GM19467 (cell line): ENCODE data around the gene SNX24.
A peak's percentile ranks its signal among the peaks of the same experiment; 100 is the strongest.
"Not testable (repeated sequence)": the region's sequence is repeated elsewhere in the genome, so short reads cannot be mapped to it uniquely, and the experiment has no call there.

ENCODE experiments used
- ATAC-seq: cut with Tn5 transposase; IDR thresholded peaks from one replicate; pipeline ENCODE4 v1.9.1; 2021; ENCODE audit warnings: mild to moderate bottlenecking, moderate library complexity; ENCODE audit not compliant: unreplicated experiment

Gene SNX24

DNA sequence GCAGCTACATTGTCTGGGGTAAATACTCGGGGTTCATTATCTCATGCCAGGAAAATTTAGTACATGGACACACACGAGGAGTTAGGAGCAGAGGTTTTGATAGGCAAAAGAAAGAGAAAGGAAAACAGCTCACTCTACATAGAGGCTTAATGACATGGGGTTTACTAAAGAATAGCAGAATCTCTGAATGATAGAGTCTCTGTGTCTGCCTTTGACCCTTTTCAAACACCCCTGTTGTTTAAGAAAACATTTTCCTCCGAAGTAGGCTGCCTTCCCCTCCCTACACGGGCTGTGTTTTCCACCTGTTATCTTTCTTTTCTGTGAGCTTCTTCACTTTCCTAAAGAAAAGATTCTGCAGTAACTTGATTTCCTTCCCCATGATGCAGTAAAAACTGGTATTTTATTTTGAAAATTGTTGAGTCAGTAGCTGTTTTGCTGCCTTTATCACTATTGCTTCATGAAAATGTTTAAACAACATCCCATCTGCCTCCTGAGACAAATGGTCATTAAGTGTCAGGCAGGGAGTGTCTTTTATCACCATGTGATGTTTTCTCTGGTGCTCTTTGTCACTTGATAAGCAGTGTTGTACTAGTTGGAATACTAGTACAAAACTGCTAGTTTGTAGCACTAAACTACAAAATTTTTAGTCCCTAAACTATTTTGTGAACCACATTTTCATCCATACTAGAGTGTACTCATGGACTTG lies 114.5 kb downstream of the SNX24 start:
- ATAC-seq = no peak

DNA sequence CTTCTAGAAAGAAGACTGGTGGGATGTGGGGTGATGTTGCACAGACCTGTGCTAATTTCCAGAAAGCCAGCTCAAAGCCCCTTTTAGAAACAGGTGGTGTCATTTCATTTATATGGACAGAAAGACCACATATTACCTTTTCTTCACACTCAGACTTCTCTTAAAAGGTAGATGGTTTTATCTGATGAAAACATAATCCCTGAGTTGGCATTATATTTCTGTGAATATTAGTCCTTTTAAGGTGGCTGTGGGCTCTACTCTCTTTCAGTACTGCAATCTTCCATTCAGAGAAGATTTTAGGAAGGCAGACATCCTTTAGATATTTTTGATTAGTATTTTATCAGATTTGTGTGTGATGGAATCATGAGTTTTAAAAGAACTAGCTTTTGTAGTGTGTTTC lies 117.9 kb downstream of the SNX24 start:
- no peak for ATAC-seq

DNA sequence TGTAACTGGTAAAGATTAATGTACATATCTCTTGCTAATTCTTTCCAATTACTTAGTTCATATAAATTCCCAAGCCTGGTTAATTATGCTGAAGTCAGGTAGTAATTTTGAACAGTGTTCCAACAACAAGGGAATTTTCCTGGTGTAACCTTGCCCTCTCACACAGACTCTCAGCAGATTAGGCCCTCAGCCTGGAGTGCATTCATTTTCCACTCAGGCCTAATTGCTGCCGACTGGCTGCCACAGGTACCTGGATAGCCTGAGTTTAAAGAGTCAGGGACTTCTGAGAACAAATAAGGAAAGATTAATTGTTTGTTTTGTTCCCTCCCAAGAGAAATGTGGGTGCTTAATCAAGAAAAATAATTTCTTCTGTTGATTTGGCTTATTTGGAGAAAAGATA lies 119.7 kb downstream of the SNX24 start:
- no peak for ATAC-seq

DNA sequence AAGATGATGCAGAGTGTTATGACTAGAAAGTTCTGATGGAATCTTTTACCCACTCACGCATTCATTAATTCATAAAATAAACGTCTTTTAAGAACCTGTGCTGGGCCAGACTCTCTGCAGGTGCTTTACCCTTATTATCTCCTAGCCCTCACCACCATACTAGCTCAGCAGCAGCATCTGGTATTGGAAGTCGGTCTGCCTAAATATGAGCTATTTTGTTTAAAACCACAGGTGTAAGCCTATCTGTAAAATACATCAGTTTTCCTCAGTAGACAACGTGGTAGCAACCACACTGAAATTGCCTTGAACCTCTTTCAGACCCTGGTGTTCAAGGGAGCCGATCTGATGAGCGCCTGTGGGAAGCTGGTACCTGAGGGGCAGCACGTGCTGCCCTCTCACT lies 121.7 kb downstream of the SNX24 start:
- peak; percentile 45 for ATAC-seq

DNA sequence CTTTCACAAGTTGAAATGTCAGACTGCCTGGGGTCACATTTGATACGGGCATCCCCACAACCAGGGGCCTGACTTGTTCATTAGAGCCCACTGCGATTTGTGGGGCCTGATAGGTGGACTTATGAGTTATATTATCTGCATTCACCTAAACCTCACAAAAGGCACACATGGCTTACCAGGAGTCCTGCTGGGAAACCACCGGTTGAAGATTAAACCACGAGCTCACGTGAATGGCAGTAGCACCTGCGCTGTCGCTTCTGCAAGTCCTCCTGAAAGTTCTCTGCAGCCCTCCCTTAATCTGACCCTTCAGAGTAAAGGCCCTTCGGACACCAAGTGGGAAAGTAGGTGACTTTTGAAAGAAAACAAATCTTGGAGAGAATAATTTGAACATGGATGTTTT lies 122.2 kb downstream of the SNX24 start:
- ATAC-seq = peak; percentile 93

DNA sequence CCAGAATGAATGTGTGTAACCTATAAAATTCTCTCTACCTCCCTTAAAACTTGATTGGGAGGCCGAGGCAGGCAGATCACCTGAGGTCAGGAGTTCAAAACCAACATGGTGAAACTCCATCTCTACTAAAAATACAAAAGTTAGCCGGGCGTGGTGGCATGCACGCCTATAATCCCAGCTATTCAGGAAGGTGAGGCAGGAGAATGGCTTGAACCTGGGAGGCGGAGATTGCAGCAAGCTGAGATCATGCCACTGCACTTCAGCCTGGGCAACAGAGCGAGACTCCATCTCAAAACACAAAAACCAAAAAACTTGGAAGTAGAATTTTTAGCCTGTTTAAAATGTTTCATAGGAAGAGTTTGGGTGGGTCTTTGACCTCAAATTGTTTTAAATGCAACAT lies 122.6 kb downstream of the SNX24 start:
- ATAC-seq = peak; percentile 12

DNA sequence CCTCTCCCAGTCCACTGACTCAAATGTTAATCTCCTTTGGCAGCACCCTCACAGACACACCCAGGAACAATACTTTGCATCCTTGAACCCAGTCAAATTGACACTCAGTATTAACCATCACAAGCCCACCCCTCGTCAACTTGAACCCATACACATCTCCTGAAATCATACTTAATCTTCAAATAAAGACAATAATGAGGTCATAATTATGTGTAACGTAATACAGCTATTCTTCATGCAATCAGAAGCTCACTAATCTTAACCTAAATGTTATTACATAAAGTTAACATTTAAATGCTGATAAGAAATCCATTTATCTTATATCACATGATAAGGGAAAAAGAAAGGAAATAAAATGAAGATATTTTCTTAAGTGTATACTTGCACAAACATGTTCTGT lies 125.9 kb downstream of the SNX24 start:
- no peak for ATAC-seq

DNA sequence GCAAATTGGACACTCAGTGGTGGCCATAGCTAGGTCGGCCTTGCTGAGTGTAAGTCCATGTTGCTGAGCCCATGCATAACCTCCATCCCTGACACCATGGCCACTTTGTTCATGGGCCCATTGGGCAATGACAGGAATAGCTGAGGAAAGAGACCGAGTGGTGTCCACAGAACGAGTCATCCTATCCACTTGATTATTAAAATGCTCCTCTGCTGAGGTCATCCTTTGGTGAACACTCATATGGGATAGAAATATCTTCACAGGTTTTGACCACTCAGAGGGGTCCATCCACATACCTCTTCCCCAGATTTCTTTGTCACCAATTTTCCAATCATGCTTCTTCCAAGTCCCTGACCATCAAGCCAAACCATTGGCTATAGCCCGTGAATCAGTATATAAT lies 127.5 kb downstream of the SNX24 start:
- no peak for ATAC-seq

DNA sequence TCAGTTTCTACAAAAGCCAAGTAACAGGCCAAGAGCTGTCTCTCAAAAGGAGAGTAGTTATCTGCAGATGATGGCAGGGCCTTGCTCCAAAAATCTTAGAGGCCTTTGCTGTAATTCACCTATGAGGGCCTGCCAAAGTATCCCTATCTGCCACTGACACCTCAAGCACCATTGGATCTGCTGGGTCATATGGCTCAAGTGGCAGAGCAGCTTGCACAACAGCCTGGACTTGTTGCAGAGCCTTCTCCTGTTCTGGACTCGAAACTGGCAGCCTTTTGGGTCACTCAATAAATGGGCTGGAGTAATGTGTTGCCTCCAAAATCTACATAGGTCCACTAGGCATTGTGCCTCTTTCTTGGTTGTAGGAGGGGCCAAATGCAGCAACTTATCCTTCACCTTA lies 128.3 kb downstream of the SNX24 start:
- not testable (repeated sequence) for ATAC-seq

DNA sequence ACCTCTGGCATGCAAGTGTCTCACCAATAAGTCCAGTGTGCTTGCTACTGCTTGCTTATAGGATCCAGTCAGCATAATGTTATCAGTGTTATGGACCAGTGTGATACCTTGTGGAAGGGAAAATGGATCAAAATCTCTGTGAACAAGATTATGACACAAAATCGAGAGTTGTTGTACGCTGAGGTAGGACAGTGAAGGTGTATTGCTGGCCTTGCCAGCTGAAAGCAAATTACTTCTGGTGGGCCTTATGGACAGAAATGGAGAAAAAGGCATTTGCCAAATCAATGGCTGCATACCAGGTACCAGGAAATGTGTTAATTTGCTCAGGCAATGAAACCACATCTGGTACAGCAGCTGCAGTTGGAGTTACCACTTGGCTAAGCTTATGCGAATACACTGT lies 128.8 kb downstream of the SNX24 start:
- ATAC-seq = not testable (repeated sequence)

DNA sequence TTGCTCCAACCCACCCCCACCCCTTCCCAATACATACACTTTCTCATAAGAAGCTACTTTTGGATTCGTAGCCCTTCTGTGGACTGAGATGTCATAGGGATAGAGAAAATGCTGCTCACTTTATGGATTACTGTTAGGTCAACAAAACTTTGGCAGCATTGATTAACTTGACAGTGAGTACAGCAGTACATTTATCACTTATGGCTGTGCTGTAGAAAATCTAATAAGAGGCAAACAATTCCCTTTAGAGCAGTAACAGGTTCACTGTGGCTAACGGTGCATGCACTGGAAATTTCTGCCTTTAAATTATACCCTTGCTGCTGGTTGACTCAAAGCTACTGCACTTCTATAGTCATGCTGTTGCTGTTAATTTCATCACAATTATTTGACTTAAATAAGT lies 131.9 kb downstream of the SNX24 start:
- ATAC-seq = no peak

DNA sequence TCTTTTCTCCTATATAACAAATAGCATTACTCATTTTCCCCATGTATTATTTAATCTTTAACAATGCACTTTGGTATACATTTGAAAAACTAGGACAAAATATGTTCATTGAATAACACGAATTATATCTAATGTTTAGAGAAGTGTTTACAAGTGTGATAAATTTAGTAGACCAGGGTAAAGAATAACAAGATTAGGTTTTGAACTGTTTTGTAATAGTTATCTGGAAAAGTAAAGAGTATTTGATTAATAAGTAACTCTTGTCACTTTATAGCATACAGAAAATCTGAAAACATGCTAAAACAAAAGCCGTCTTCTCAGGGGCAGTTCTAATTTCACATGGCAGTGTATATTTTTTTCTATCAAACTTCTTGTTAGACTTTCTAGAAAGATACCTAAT lies 132.7 kb downstream of the SNX24 start:
- ATAC-seq = no peak

DNA sequence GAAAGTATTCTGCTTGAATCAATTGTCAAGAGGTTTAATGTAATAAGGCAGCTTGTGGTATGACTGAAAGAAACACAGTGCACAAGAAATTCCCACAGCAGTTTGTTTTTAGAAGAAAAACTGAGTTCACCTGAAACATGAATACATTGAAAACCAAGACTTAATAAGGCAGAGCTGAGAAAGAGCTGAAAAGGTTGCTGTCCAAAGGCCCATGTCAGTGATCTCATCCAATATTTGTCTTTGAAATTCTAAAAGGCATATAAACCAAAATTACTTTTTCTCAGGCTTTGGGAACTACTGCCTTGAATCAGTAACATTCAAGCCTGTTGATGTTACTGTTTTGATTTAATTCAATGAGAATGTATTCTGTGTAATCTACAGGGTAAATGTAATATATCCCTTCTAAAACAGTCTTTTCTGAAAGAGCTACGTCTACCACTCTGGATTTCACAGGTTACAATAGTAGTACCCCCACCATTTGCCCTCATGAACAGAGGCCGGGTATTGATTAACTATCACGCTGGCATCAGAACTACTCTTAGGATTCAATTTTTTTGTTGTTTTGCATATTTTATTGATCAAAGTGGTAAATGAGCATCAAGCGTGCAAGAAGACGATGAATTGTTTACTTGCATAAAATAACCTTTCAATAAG lies 133.4 kb downstream of the SNX24 start:
- no peak for ATAC-seq

DNA sequence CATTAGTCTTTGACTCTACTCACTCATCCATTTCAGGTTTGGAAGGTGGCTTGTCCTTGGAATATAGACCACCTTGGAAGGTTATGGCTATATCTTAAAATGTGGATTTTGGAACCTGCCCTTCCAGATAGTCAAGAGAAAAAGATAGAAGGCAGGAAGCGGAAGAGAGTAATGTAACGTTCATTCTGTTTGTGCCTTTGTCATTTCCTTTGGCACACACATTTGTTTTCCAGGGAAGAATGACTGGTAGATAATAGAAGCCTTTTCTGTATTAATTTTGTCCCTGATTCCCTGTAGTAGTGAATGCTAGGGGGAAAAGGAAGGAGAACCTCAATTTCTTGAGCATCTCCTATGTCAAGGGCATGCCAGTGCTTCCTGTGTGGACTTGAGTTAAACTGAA lies 136.4 kb downstream of the SNX24 start:
- no peak for ATAC-seq

DNA sequence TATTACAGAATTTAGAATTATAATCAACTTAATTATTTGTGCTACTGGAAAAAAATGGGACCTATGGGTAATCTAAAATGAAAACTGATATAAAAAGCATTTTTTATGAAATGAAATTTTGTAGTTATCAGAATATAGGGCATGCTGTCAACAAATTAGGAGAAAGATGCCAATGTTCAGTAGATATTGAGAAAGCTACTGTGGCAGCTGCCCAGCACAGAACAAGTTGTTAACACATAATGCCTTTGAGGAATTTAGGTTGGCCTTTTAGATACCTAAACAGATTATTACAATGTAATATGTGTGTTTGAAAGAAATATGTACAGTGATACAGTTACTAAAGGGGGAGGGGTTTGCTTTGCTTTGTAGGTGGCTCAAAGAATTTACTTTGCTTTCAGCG lies 137.0 kb downstream of the SNX24 start:
- no peak for ATAC-seq

DNA sequence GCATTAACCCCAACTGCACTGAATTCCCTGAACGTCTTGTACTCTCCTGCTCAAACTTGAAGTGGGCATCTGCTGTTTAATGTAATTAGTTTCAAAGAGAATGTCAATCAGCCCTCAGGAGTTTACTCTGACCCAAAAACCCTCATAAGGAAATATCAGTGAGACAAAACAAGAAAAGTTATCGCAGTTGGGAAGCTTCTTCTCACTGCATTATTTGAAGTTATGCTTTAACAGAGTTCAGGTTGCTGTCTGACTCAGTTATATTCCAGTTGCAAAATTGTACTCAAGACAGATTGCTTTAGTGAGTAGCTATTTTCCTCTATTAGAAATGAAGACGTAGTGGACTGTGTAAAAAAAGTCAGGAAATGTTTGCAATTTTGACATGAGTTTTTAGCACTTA lies 139.0 kb downstream of the SNX24 start:
- ATAC-seq = peak; percentile 38

DNA sequence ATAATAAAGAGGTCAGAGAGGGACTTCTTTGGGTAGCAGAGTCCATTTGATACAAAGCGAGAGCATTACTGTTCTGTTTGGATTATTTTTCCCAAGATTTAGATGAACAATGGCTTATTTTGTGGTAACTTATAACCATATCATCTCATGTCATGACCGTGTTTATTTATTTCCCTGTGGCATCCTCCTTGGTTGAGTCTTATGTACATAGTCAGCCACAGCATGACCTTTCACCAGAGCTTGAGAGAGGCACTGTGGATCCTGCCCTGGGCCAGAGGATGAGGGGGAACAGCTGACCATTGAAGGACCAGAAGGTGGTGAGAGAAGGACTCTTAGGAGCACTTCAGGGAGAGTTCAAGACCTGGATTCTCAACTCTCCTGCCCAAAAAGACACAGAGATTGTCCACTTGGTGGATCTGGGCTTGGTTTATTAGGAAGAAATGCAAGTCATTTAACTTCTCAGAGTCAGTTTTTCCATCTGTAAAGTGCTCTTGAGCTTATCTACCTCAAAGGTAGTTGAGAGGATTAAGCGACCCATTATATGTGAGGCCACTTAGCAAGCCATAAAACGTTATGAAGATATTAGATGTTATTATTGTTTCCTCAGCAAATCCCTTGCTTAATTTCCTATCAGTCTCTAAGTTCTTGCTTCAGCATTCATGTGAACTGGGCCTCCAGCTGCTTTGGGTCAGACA lies 139.7 kb downstream of the SNX24 start:
- ATAC-seq = no peak

DNA sequence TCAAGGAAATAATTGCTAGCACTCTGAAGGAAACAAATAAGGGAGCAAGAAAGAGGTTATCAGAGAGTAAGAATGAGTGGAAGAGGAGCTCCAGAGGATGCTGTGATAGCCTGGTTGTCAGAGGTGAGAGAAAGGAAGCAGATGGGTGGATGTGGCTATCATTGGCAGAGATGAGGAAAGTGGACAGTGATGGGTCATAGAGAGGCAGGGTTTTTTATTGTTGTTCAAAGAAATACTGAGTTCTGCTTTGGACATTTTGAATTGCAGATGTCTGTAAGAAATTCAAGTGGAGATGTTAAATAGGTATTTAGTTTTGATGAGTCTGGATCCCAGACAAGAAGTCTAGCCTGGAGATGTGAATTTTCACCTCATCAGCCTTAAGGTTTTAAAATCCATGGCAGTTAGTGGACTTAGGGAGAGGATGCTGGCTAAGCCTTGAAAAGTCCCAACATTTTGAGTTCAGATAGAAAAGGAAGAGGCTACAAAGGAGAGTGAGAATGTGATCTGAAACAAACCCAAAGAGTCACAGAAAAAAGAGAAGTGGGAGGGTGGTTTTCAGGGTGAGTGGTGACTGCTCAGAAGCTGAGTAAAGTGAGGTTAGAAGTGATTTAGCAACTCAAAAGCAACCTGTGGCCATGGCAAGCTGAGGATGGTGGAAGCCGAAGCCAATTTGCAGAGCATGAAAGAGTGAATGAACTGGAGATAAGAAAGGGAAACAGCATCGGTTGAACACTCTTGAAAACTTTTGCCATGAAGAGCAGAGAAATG lies 140.7 kb downstream of the SNX24 start:
- peak; percentile 85 for ATAC-seq

DNA sequence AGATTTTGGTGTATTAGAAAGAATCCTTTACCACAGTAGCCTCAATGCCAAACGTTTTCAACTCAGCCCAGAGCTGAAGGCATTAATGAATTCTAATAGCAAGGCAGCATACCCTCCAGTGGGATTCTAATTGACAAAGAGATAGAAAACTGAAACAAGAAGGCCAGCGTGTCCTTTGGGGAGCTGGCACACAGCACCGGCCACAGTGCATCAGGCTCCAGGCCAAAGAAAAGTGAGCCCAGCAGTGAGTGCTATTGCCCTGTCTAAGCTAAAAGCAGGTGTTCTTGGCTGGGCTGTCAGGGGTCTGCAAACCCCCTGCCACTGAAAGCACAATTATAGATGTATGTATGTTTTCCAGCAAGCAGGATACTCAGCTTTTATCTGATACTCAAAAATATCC lies 150.7 kb downstream of the SNX24 start:
- no peak for ATAC-seq

DNA sequence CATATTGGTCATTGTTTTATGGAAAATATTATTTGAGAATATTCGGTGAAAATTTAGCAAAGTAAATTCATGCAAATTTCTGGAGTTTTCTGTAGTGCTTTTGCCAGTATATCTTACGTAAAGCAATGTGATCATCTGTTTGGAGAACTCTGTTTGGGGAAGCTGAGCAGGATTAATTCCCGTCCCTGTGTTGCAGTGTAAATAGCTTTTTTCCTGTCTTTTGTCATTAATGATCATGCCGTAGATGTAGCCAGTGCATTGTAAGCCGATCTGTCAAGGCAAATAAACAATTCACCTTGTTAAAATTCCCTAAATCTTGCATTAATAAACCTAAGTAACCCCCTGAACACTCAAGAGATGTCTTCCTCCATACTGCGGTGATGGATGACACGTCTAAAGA lies 151.9 kb downstream of the SNX24 start:
- no peak for ATAC-seq

DNA sequence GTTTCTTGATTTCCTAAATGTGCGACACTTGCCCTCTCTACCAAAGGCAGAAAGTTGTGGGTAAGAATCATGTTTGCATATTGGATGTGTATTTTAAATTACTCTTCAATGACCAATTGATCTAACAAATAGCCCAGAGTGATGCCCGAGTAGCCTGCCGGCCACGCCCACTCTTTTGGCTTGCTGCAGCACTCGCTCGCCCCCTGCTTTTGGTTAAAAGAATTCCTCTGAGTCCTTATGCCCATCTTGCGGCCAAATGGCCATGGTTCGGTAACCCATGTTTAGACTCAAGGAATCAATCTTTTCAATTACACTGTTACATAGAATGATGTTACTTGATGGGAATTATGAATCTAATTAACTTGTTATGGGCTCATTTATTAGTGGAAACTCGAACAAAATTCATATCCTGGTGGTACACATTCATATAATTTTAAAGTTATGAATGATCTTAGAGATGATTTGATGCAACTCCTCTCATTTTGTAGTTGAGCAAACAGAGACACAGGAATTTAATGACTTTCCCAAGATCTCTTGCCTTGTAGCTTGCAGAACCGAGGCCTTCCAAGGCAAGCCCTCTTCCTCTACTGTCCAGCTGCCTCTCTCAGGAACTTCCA lies 154.6 kb downstream of the SNX24 start:
- ATAC-seq = peak; percentile 93
